ENCODE results near the gene KICS2.
"Not testable (repeated sequence)": the region's sequence is repeated elsewhere in the genome, so short reads cannot be mapped to it uniquely, and the experiment has no call there.

KICS2 gene

GRCh38 chr12:64222009-64222765 is at the start of gene KICS2:
KICS2 (minus strand) TSS chr12:64222296; CDS start chr12:64222237, 59 bp downstream.
- peak; percentile 97 for DNase-seq (ENCODE audit: low read depth)

- no peak for DNase-seq (ENCODE audit: low read depth)
Observed at GRCh38 chr12:64270411-64270810, 48.3 kb upstream of the KICS2 start.

GRCh38 chr12:64269161-64269560 is 47.1 kb upstream of the KICS2 start:
- no peak for DNase-seq (ENCODE audit: low read depth)

GRCh38 chr12:64268409-64268808 is 46.3 kb upstream of the KICS2 start:
- DNase-seq (ENCODE audit: low read depth) = no peak

GRCh38 chr12:64265839-64266238 is 43.7 kb upstream of the KICS2 start:
- no peak for DNase-seq (ENCODE audit: low read depth)

- DNase-seq (ENCODE audit: low read depth) = no peak
Observed at GRCh38 chr12:64261813-64262212, 39.7 kb upstream of the KICS2 start.

GRCh38 chr12:64258576-64258975 is 36.5 kb upstream of the KICS2 start:
- DNase-seq (ENCODE audit: low read depth) = peak; percentile 25

- DNase-seq (ENCODE audit: low read depth) = peak; percentile 58
Observed at GRCh38 chr12:64256166-64256800, 34.2 kb upstream of the KICS2 start.

GRCh38 chr12:64255249-64255648 is 33.2 kb upstream of the KICS2 start:
- DNase-seq (ENCODE audit: low read depth) = no peak

- no peak for DNase-seq (ENCODE audit: low read depth)
Observed at GRCh38 chr12:64253356-64253755, 31.3 kb upstream of the KICS2 start.

GRCh38 chr12:64252681-64253080 is 30.6 kb upstream of the KICS2 start:
- peak; percentile 75 for DNase-seq (ENCODE audit: low read depth)

GRCh38 chr12:64243809-64244208 is 21.7 kb upstream of the KICS2 start:
- DNase-seq (ENCODE audit: low read depth) = no peak

GRCh38 chr12:64240781-64241180 is 18.7 kb upstream of the KICS2 start:
- no peak for DNase-seq (ENCODE audit: low read depth)

- no peak for DNase-seq (ENCODE audit: low read depth)
Observed at GRCh38 chr12:64237382-64237781, 15.3 kb upstream of the KICS2 start.

GRCh38 chr12:64236549-64236948 is 14.5 kb upstream of the KICS2 start:
- DNase-seq (ENCODE audit: low read depth) = peak; percentile 45

- DNase-seq (ENCODE audit: low read depth) = no peak
Observed at GRCh38 chr12:64232196-64232595, 10.1 kb upstream of the KICS2 start.

GRCh38 chr12:64229796-64230195 is 7.7 kb upstream of the KICS2 start:
- DNase-seq (ENCODE audit: low read depth) = no peak

GRCh38 chr12:64229240-64229639 is 7.1 kb upstream of the KICS2 start:
- DNase-seq (ENCODE audit: low read depth) = no peak

GRCh38 chr12:64225626-64226025 is 3.5 kb upstream of the KICS2 start:
- DNase-seq (ENCODE audit: low read depth) = no peak

- peak; percentile 62 for DNase-seq (ENCODE audit: low read depth)
Observed at GRCh38 chr12:64221651-64222008, 466 bp downstream of the KICS2 start.

- DNase-seq (ENCODE audit: low read depth) = no peak
Observed at GRCh38 chr12:64220046-64220445, 2.0 kb downstream of the KICS2 start.

GRCh38 chr12:64219145-64219544 is 3.0 kb downstream of the KICS2 start:
- DNase-seq (ENCODE audit: low read depth) = no peak

- DNase-seq (ENCODE audit: low read depth) = no peak
Observed at GRCh38 chr12:64218597-64218996, 3.5 kb downstream of the KICS2 start.

GRCh38 chr12:64217643-64218042 is 4.5 kb downstream of the KICS2 start:
- DNase-seq (ENCODE audit: low read depth) = not testable (repeated sequence)

Measured in iris pigment epithelial cell (primary cell).